HG03139 (cell line): Measurements from ENCODE around the gene FBF1.

Experiments
- ATAC-seq: cut with Tn5 transposase; IDR thresholded peaks from one replicate; pipeline ENCODE4 v1.9.1; 2021; ENCODE audit not compliant: unreplicated experiment

The FBF1 gene

DNA sequence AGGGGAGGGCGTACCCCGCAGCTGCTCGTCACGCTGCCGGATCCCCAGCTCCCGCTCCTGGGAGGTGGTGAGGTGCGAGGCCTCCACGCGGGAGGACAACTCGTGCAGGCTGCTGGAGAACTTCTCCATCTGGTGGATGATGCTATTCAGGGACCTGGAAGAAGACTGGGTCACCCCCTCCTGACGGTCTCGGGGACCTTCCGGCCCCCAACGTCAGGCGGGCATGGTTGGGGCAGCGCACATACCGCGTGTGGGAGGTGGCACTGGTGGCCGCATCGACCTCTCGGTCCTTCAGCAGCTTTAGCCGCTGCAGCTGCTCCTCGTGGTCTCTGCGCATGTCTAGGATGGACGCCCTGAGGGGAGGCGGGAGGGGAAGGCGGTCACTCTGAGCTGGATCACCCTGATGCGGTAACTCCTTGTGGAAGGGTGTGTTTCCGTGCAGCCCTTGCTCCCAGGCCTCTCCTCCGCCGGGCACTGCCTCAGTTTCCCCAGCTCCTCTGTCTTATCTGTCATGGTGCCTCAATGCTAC lies 22.9 kb downstream of the FBF1 start:
- ATAC-seq, result no peak

- no peak for ATAC-seq
These were observed 23.5 kb downstream of the FBF1 start for GRCh38 chr17:75917141-75917916.

DNA sequence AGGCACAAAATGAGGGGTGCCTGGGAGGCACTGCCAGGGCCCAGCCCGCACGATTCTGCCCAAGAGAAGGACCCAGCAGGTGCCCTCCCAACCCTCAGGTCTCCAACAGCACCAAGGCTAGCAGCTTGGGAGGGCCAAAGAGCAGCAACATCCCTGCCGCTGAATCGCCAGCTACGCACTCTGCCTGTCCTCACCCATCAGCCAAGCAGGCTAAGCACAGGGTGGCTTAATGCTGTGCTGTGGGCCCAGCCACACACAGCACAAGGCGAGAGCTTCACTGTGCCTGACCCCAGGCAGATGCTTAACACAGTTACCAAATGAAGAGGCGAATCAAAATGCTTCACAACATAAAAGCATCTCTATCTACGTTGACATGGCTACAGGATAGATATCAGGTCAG lies 25.6 kb downstream of the FBF1 start:
- ATAC-seq, result no peak

DNA sequence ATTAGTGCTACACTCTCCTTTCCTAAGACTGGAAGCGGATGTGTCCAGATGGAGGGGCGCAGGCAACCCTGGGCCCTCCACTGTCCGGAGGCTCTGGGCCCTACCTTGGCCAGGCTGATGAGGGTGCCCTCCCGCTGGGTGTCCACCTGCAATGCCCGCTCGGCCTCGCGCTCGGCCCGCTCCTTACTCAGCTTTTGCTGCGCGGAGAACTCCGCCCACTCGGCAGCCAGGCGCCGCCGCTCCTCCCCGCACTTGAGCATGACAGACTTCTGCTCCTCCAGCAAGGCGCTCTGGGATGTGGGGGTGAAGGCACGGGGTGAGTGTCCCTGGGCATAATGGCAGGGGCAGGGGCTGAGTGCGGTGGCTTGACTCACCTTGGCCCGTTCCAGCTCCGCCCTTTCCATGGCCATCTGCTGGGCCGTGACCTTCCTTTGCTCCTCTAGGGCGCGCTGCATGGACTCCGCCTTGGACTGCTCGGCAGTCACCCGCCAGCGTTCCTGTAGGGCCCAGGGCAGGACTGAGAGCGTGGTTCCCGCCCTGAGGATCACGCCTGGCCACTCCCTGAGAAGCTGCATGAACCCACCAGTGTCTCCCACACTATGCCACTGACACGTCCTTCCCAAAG lies 26.1 kb downstream of the FBF1 start:
- ATAC-seq, result no peak

- no peak for ATAC-seq
These were observed 27.2 kb downstream of the FBF1 start for GRCh38 chr17:75913537-75914210.

DNA sequence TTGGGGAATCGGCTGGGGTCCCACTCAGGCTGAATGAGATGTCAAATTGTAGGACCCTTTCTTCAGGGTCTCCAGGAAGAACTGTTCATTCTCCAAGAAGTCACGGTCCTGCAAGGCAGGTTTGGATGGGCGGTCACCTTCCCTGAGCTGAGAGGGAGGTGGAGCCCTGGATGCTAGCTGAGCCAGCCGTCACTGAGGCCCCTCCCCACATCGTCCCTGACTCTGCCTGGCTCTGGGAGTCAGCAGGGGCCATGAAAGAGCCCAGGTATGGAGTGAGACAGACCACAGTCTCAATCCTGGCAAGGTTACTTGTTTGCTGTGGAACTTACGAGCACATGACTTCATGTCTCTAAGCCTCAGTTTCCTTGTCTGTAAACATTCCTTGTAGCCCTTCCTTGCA lies 30.1 kb downstream of the FBF1 start:
- ATAC-seq, result no peak

DNA sequence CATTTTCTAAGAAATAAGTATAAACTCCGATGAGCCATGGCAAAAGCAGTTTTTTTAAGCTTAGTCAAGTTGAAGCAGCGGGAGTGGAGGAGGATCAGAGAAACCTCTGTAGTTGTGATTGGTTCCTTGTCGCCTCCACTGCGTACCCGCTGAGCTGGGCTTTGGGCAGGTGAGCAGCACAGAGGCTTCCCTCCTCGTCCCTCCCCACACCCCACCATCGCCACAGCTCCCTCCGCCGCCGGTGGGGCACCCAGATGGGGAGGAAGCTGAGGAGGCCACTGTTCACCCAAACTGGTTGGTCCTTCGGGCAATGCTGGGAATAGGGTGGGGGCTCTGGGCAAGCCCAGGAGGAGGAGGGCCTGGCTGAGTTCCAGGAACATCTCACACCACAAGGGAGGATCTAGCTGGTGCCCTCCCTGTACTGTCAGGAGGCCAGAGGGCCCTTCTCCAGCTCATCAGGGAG lies 31.0 kb downstream of the FBF1 start:
- no peak for ATAC-seq

GRCh38 chr17:75909051-75909811 lies 31.6 kb downstream of the FBF1 start:
- no peak for ATAC-seq

DNA sequence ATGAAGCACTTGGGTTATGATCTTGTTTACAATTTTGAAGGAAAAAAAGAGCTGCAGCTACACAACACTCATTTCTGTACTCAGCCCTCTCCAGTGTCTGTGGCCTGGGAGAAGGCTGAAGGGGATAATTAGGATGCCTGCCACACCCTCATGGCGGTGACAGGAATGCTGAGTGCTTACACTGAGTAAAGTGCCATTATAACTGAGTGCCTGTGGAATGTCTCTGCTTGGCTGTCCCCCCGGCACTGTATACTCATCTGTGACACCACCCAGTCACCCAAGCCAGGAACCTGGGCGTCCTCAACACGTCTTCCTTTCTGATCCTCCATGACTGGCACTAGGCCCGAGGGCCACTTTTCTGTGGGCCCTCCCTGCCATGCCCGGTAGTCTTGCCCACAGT lies 32.6 kb downstream of the FBF1 start:
- no peak for ATAC-seq

DNA sequence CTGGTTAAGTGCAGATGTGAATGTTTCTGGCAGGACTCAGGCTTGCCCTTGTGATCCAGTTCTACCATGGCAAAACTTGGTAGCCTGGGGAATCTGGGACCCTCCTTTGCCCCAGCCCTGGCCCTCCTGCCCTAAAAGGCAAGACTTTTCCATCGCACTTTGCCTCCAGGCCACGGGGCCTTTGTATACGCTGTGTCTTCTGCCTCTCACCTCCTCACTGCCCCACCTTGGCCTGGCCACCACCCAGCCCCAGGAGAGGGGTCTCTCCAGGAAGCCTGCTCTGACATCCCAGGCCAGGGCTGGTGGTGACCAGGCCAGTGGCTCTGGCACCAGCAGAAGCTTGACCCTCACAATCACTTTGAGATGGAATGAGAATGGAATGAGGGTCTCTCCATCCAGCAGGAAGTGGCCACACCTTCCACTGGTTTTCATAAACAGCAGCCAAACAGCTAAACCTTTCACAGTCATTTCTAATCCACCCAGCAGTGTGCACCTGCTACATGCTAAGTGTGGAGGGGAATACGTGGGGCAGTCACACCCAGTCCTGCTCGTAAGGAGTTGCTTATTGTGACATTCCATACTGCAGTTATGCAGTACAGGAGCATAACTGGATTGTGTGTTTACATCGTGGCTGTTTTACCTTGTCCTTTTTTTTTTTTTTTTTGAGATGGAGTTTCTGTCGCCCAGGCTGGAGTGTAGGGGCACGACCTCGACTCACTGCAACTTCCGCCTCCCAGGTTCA lies 34.5 kb downstream of the FBF1 start:
- ATAC-seq, result no peak

DNA sequence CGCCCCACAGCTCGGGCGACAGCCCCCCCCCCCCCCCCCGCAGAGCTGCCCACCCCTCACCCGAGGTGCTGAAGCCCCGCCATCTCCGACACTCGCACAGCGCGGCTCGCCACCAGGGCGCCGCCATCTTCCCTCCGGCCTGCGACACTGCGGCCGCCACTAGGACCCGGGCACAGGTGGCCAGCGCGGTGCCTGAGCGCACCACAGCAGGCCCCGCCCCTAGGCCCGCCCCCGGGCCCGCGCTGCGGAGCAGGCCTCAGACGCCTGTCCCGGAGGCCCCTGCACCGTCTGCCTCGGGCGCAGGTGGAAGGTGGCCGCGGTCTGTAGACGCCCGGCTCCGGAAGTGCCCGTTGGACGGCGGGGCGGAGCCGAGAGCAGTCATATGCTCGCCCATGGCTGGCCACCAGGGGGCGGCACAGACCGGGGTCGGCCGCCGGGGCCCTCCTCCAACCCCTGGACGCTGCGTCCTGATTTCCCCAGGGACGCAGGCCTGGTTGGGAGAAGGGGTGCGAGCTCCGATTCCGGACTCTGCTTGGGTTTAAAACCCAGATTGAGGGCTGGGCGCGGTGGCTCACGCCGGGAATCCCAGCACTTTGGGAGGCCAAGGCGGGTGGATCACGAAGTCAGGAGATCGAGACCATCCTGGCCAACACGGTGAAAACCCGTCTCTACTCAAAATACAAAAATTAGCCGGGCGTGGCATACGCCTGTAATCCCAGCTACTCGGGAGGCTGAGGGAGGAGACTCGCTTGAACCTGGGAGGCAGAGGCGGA lies 35.9 kb downstream of the FBF1 start, which contains the start of gene MRPL38:
Gene MRPL38 (minus strand): TSS at position 136 of the 773 bp plus-strand sequence. CDS start 9 bp downstream, at position 127.
- peak; percentile 92 for ATAC-seq

GRCh38 chr17:75902406-75902805 lies 38.4 kb downstream of the FBF1 start:
- no peak for ATAC-seq

GRCh38 chr17:75901727-75902126 lies 39.1 kb downstream of the FBF1 start:
- ATAC-seq, result no peak

GRCh38 chr17:75900691-75901533 lies 39.9 kb downstream of the FBF1 start:
- no peak for ATAC-seq

DNA sequence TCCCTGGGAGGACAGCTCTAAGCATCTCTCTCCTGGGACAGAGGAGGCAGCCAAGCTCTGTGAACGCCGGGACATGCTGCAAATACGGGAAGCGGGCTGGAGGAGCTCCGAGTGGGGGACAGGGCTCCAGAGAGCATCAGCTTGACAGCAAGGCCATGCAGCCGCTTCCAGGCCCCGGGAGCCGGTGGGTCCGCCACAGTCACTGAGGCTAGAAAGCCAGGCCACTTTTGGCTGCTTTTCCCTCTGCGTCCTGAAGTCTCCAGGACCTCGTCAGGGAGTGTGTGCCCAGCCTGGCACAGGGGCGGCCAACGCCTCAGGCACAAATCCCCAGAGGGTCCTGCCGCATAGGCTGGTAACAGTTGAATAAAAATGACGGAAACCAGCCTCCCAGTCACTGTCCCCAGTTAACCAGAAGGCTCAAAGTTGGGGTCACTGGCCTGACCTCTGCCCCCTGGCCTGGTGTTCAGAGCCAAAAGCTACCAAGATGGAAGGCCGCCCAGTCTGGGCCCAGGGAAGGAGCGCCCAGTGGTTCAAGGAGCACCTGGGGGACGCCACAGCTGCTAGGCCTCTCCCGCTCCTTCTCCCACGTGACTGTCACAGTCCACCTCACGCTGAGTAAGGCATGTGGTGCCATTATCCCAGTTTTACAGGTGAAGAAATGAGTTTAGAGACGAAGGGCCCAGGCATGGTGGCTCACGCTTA lies 40.9 kb downstream of the FBF1 start:
- ATAC-seq, result no peak

DNA sequence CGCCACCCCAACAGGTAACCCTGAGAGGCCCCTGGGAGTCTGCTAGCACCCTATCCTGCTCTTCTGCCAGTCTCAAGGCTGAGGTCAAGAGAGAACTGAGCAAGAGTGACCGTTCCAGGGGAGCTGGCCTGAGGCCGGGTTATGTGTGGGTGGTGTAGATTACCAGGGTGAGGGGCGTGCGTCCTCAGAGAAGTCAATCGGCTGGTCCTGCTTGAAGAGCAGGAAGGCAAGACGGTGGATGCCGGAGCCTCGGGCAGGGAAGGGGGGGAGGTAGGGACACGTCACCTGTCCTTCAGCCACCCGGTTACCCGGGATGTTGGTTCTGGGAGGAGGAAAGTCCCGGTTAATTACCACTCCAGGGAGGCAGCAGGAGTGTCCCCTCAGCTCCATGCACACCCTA lies 41.5 kb downstream of the FBF1 start:
- no peak for ATAC-seq

- ATAC-seq, result no peak
These were observed 42.1 kb downstream of the FBF1 start for GRCh38 chr17:75898791-75899190.

- no peak for ATAC-seq
These were observed 42.8 kb downstream of the FBF1 start for GRCh38 chr17:75898065-75898464.
